ENCODE measurements around the gene TCF4. TPM values are rescaled to one million over a fixed set of nuclear protein-coding genes. Genes with fewer than 3 reads are reported as not detected.

TCF4 gene
- total RNA-seq, 1 donor from 2014 or later: 143 TPM

DNA sequence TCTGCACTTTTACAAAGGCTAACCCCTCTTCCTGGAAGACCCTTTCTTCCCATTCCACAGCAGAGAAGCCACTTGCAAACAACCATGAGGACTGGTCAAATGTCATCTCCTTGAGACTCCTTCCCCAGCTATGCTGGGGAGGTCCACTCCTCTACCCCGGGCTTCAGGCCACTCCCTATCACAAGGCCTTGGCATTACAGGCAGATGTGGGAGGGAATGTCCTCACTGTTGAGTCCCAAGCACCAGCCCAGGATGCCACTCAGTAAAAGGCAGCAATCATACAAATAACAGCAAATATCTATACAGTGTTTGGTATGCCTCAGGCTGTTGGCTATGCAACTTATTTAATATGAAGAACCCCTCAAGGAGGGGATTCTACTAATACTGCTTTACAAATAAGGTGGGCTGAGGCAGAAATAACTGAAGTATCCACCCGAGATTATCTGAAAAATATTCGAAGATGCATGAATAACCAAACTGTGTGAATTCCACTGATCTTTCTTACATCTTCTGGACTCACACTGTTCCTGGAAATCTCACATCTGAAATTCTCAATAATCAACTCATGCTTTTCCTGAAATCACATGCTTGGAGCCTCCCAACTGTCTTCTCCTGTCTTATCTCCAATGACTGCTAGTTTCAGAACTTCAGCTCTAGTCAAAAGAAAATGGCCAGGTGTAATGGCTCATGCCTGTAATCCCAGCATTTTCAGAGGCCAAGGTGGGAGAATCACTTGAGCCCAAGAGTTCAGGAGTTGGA lies 226.3 kb downstream of the TCF4 start:
- TF ChIP-seq, protein P1, sequence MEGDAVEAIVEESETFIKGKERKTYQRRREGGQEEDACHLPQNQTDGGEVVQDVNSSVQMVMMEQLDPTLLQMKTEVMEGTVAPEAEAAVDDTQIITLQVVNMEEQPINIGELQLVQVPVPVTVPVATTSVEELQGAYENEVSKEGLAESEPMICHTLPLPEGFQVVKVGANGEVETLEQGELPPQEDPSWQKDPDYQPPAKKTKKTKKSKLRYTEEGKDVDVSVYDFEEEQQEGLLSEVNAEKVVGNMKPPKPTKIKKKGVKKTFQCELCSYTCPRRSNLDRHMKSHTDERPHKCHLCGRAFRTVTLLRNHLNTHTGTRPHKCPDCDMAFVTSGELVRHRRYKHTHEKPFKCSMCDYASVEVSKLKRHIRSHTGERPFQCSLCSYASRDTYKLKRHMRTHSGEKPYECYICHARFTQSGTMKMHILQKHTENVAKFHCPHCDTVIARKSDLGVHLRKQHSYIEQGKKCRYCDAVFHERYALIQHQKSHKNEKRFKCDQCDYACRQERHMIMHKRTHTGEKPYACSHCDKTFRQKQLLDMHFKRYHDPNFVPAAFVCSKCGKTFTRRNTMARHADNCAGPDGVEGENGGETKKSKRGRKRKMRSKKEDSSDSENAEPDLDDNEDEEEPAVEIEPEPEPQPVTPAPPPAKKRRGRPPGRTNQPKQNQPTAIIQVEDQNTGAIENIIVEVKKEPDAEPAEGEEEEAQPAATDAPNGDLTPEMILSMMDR (IDR thresholded peaks at IDR 0.05): no peak
- Histone ChIP-seq H3K9me3 (no peaks in the 10 kb centered on the region), H3K4me1 (no peaks in the 10 kb centered on the region), H3K4me3 (no peak overlapping the region), H3K27me3 (no peaks in the 10 kb centered on the region), H3K27ac (no peak overlapping the region), H3K36me3 (no peaks in the 10 kb centered on the region)
- intact Hi-C loops (cut with DNase I): no loop called here
- ATAC-seq: no peak
- no peak for DNase-seq

DNA sequence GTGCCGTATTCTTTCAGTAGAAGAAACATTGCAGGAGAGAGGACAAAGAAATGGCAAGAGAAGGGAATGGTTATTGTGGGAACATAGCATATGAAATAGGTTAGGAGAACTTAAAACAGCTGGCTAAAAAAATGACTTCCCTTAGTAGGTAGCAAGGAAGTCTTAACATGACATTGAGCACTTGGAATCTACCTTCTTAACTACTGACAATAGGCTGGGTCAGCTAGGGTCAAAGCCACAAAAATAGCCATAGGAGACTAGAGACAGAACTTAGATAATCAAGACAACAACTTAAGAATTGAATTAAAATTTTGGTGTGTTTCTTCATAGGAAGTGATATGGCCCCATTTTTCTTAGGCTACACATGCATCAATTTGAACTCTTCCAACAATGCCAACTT lies 227.9 kb downstream of the TCF4 start:
- no peaks in the 10 kb centered on the region for H3K27me3 ChIP-seq
- no peak overlapping the region for H3K27ac ChIP-seq
- ATAC-seq (no peak), DNase-seq (no peak)
- peaks cover 5% of the 10 kb centered on the region for H3K4me1 ChIP-seq
- H3K36me3 ChIP-seq: no peaks in the 10 kb centered on the region
- no peaks in the 10 kb centered on the region for H3K9me3 ChIP-seq
- intact Hi-C loops (cut with DNase I): no loop called here
- no peak overlapping the region for H3K4me3 ChIP-seq
- TF ChIP-seq, protein P1 (IDR thresholded peaks at IDR 0.05): no peak

DNA sequence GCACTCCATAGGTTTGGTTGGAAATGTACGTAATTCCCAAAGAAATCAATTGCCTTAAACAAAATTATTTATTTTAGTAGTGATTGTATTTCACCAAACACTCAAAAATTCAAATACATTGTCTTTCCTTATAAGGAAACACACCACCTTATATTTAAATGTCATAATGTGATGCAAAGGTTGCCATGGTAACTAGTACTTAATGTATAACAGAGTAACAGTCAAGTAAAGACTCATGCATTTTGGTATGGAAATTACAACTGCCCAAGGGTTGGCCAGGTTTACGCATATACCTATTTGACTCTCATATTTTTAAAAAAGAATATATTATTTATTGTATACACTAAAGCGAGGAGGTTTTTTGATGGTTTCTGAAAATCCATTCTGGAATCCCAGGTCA lies 231.2 kb downstream of the TCF4 start:
- Histone ChIP-seq H3K9me3 (no peaks in the 10 kb centered on the region), H3K27ac (no peak overlapping the region), H3K4me1 (peaks cover 5% of the 10 kb centered on the region), H3K36me3 (no peaks in the 10 kb centered on the region), H3K4me3 (no peak overlapping the region), H3K27me3 (no peaks in the 10 kb centered on the region)
- DNase-seq: no peak
- no peak for ATAC-seq
- TF ChIP-seq, protein P1 (IDR thresholded peaks at IDR 0.05): no peak
- intact Hi-C loops (cut with DNase I): no loop called here

DNA sequence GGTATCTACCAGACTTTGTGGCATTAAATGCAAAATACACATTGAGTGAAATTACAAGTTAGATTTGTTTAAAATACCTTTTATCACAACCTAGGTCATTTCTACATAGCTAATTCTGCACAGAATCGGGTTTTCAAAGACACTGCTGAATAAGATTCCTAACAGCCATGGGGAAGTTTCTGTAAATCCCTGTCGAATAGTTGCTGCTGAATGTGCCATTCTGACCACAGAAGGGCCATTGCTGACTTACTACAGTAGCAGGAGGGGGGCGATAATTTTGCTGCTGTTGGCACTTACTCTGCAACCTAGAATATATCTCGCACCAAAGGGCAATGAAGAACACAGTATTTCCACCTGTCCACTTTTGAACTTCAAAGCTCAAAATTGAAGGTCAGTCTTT lies 232.8 kb downstream of the TCF4 start:
- H3K4me3 ChIP-seq: no peak overlapping the region
- no peak for DNase-seq
- peaks cover 5% of the 10 kb centered on the region for H3K4me1 ChIP-seq
- ATAC-seq: no peak
- no peaks in the 10 kb centered on the region for H3K9me3 ChIP-seq
- intact Hi-C loops (cut with DNase I): no loop called here
- H3K27me3 ChIP-seq: no peaks in the 10 kb centered on the region
- H3K36me3 ChIP-seq: no peaks in the 10 kb centered on the region
- H3K27ac ChIP-seq: no peak overlapping the region
- TF ChIP-seq, protein P1 (IDR thresholded peaks at IDR 0.05): no peak

DNA sequence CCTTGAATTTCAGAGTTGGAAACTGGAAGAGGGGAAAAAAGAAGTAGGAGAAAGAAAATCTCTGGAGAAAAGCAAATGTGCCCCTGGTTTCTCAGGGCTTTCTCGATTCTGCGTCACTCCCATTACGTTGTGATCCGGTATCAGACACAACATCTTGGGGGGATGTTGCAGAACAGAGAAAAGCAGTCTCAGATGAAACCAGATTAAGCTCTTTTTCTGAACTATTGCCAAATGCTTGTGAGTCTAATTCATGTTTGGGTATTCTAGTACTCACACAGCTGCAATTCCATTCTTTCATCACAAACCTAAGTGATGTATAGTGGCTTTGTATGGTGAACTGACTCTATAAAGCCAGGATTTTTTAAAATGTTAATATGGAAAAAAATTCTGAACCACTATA lies 233.2 kb downstream of the TCF4 start:
- Histone ChIP-seq H3K4me1 (peaks cover 5% of the 10 kb centered on the region), H3K27ac (no peak overlapping the region), H3K9me3 (no peaks in the 10 kb centered on the region), H3K36me3 (no peaks in the 10 kb centered on the region), H3K27me3 (no peaks in the 10 kb centered on the region), H3K4me3 (no peak overlapping the region)
- ATAC-seq: no peak
- intact Hi-C loops (cut with DNase I): no loop called here
- no peak for DNase-seq
- TF ChIP-seq, protein P1 (IDR thresholded peaks at IDR 0.05): no peak
